GM19324 (cell line): ENCODE measurements around the gene RAB39B.
A peak's percentile ranks its signal among the peaks of the same experiment; 100 is the strongest.

Source experiments
- ATAC-seq: cut with Tn5 transposase; IDR thresholded peaks from one replicate; pipeline ENCODE4 v1.9.1; 2021; ENCODE audit warnings: mild to moderate bottlenecking, moderate library complexity; ENCODE audit not compliant: unreplicated experiment, low FRiP score

The RAB39B gene

DNA sequence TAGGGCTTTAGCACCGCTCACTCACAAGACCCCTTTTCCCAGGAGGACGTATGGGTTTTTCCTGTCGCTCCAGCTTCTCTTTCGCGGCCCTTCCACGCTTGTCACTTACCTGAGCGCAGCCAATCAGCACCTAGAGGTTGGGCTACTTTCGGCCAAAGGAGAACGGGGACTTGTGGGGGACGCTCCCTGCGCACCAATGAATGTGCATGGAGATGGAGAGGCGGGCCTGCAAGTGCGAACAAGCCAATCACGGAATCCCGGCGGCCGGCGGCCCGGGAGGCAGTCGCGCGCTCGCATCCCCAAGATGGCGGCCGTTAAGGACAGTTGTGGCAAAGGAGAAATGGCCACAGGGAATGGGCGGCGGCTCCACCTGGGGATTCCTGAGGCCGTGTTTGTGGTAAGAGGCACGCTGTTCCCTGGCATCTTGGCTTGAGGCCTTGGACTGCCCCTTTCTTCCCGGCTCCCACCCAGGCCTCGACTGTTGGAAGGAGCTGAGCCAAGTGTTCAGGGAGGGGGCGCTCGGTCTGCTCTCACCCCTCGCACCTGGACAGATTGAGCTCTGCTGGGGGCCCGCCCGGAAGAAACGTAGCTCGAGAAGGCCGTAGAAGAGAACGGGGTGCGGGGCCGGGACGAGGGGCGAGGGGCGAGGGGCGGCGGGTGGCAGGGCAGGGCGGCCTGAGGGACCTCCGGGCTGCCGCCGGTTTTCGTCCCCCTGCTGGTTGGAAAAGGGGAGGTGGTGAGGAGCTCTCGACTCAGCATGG lies 47.9 kb downstream of the RAB39B start, which contains the start of gene VBP1:
TSS of gene VBP1 (plus strand) at position 282 of the 761 bp plus-strand sequence. CDS start at position 305, 23 bp downstream.
- ATAC-seq: peak; percentile 98

DNA sequence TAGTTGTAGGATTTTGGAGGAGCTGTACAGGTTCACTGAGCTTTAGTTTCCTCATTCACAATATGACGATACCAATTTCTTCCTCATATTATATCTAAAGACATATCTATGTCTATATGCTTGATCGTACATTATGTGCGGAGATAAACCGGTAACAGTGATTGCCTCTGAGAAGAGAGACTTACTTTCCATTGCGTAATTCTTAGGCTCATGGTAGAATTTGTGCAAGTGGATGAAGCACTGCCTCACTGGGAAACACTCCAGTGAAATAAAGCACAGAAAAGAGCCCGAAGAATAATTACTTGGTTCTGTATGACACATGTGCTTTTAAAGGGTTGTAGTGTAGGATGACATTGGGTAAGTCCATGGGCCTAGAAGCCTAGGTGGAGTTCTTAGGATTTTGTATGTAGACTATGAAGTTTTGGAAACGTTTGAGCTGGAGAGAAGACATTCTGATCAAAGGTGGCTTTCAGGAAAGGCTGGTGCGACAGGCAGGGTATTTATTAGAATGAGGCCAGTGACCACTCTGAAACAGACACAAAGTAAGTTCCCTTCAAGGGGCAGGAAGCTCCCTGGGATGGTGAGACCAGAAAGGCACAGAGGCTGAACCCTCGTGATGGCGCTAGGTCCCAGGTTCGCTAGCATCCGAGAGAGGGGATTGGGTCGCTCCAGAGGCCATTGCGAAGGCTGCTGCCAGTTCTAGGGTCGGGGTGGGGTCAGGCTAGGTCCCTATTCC lies 48.7 kb downstream of the RAB39B start:
- peak; percentile 40 for ATAC-seq

DNA sequence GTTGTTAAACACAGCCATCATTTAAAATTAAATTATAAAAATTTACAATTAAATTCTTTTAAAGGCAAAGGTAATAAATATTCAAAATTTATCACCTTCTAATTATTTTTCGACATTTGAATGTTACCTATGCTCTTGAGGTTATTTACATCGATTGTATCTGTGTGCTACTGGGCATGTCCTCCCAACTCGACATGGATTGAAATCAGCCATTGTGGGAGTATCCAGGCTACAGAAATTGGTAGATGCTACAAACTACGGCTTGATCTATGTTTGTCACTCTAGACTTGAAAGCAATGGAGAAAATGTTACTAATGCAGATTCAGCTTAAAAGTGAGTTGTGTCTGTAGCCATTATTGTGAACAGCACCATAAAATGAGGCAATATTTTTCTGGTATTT lies 50.6 kb downstream of the RAB39B start:
- no peak for ATAC-seq

DNA sequence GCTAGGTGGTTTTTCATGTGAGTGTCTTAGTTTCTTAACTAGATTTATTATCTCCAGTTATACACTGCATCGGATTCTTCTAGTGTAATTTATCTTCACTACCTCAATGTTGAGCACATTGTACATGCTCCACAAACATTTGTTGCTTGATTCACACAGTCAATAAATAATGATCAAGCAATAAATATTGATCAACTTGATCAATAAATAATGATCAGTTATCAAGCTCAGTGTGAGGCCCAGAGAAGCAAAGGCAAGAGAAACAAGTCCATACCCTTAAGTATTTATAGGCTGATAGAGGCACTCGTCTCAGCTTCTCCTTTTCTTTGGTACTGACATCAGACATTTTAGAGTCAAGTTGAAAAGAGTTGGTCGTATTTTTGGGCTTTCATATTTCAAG lies 53.1 kb downstream of the RAB39B start:
- ATAC-seq: no peak
